ENCODE results near the gene TRIM9.
A peak's percentile ranks its signal among the peaks of the same experiment; 100 is the strongest.

The TRIM9 gene

DNA sequence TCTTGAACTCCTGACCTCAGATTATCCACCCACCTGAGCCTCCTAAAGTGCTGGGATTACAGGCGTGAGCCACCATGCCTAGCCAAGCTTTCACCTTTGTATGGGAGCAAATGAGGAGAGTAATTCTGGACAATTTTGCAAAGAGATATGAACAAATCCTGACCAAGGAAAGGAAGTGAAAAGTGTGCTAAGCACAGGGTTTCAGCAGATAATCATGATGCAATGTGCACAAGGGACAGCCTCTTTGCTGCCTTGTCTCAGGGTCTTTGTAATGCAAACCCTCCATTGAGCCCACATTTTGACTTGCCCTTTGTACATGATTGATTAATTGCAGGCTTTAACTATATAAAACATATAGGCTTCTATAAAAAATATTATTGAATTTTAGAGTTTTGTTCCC is 141.4 kb downstream of the TRIM9 start:
- TF ChIP-seq, protein P1, sequence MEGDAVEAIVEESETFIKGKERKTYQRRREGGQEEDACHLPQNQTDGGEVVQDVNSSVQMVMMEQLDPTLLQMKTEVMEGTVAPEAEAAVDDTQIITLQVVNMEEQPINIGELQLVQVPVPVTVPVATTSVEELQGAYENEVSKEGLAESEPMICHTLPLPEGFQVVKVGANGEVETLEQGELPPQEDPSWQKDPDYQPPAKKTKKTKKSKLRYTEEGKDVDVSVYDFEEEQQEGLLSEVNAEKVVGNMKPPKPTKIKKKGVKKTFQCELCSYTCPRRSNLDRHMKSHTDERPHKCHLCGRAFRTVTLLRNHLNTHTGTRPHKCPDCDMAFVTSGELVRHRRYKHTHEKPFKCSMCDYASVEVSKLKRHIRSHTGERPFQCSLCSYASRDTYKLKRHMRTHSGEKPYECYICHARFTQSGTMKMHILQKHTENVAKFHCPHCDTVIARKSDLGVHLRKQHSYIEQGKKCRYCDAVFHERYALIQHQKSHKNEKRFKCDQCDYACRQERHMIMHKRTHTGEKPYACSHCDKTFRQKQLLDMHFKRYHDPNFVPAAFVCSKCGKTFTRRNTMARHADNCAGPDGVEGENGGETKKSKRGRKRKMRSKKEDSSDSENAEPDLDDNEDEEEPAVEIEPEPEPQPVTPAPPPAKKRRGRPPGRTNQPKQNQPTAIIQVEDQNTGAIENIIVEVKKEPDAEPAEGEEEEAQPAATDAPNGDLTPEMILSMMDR (conservative IDR thresholded peaks at IDR 0.05; ENCODE audit: low read depth), result no peak
- CTCF ChIA-PET, result no interaction called here
- no peak overlapping the region for H3K27ac ChIP-seq
- DNase-seq (ENCODE audit: low spot score), result no peak
- POLR2A ChIA-PET (ENCODE audit: low non-redundant PET), result no interaction called here

DNA sequence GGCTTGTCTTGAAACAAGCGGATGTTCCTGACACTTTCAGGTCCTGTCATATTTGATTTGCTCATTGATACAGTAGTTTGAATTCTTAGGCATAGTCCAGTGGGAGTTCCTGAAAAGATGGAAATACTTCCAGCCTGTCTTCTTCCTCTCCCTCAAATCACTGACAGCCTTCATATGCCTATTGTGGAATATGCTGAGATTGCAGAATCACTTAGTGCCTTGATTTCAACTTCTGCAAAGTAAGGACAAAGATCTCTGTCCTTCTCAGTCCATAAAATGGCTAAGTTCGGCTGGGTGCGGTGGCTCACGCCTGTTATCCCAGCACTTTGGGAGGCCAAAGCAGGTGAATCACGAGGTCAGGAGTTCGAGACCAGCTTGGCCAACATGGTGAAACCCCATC is 143.9 kb downstream of the TRIM9 start:
- POLR2A ChIA-PET (ENCODE audit: low non-redundant PET), result no interaction called here
- CTCF ChIA-PET, result no interaction called here
- no peak overlapping the region for H3K27ac ChIP-seq
- TF ChIP-seq, protein P1 (conservative IDR thresholded peaks at IDR 0.05; ENCODE audit: low read depth), result no peak
- no peak for DNase-seq (ENCODE audit: low spot score)

DNA sequence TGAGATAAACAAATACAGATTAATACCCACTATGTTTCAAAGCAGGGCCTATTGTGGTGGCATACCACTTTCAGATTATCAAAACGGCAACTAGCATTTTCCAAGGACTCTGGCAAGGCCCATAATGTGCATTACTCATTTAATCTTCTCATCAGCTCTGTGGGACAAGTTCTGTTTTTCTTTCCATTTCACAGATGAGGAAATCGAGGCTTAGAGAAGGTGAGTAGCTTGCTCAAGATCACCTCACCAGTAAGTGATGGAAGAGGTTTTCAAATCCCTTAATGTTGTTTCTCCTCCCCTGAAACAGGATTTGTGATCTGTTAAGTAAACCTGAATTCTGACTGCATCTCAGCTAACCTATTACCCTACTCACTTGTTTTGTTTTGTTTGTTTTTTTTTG is 146.7 kb downstream of the TRIM9 start:
- H3K27ac ChIP-seq, result no peak overlapping the region
- TF ChIP-seq, protein P1 (conservative IDR thresholded peaks at IDR 0.05; ENCODE audit: low read depth), result no peak
- no peak for DNase-seq (ENCODE audit: low spot score)
- ChIA-PET POLR2A (ENCODE audit: low non-redundant PET) (no interaction called here), CTCF (no interaction called here)

DNA sequence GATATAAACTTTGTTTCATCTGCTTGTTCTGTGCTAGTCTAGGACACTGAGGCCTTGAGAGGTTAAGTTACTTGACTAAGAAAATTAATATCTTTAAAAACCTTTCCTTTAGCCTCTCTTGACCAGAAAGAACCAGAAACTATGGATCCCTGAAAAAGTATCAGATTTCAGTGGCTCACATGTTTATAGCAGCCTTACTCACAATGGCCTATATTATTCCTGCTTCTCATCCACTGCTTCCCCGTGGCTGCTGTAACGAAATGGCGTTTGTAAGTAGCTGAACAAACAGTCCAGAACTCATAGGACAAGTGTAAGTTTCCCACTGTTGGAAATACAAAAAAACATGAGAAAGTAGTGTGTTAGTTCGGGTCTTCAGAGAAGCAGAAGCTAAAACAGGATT is 147.5 kb downstream of the TRIM9 start:
- POLR2A ChIA-PET (ENCODE audit: low non-redundant PET), result no interaction called here
- 0 out of 2 replicates have a peak overlapping the region, but pooled peaks have one; percentile 20 for H3K27ac ChIP-seq
- CTCF ChIA-PET, result no interaction called here

DNA sequence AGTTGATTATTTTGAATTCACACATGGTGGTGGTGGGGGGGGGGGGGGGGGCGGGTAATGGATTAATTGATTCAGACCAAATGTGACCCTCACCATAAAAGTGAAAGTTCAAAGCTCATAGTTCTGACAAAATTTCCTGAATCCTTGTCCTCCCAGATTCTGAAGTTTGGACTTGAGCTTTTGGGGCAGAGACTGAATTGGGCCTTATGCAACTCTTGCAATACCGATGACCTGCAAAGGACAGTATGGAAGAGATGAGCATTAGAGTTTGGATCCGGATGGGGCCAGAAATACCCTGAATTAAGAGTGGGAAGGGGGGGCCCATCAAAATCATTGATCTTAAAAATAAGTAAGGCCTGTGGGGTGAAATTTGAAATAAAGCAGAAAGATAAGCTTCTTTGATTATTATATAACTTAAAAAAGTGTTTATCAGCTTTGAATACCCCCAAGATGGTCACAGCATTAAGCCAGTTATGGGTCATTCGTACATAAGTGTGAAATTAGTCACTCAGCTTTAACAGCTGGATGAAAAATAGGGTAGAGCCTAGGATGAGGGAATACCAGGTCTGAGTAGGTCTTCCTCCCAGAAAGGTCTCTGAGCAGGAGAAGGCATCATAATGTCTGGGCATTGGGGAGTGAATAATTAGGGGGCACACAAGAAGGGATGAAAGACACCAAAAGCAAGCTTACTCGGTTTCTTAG is 148.5 kb downstream of the TRIM9 start:
- DNase-seq (ENCODE audit: low spot score), result no peak
- ChIA-PET CTCF (interaction anchor here (1.1 kb wide), 1 partner anchor 101 kb away, joined by 5 read pairs; no protein-coding TSS in a partner anchor), POLR2A (ENCODE audit: low non-redundant PET) (no interaction called here)
- TF ChIP-seq, protein P1 (conservative IDR thresholded peaks at IDR 0.05; ENCODE audit: low read depth), result no peak
- no peak overlapping the region for H3K27ac ChIP-seq

More for the DNA sequence above, 147.5 kb downstream of the TRIM9 start:
- TF ChIP-seq, protein P1 (conservative IDR thresholded peaks at IDR 0.05; ENCODE audit: low read depth), result no peak
- no peak for DNase-seq (ENCODE audit: low spot score)

DNA sequence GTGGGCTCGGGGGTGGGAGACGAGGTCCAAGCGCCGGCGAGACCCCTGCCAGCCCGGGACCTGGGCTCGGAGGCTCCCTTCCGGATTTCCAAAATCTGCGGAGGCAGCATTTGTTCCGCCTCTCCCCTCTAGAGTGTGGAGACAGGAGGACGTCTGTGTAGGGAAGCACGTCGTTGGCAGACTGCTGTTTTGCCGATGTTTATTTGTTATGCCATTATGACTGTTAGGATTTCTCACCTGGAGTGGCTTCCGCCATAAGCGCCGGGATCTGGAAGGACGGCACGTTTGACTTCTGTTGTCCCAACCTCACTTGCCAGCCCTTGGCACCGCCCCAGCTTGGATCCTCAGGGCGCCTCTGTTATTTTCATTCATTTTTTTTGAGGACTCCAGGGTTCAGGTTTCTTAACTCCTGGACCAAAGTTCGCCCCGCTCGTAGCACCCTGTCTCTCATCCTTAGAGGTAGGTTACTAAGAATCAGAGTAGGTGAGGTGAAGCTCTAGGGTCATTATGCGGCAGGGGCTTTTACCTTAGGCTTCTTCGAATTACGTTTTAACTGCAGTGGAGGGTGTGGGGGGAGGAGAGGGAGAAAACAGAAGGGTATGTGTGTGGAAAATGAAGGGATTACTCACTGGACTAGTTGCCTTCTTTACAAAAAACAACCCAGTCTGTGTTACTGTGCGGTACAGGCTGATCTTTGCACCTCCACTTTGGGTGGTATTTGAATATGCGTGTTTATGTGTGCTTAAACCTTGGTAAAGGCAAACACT is 150.1 kb downstream of the TRIM9 start:
- POLR2A ChIA-PET (ENCODE audit: low non-redundant PET), result interaction anchor here (0.7 kb wide), 1 partner anchor 11 kb away, joined by 5 read pairs; no protein-coding TSS in a partner anchor
- peak overlapping the region; percentile 93 for H3K27ac ChIP-seq
- peak; percentile 69 for DNase-seq (ENCODE audit: low spot score)
- CTCF ChIA-PET, result interaction anchor here (0.6 to 1.4 kb wide), 5 partner anchors 25 to 689 kb away, joined by 3 to 4 read pairs (median 3); no protein-coding TSS in a partner anchor
- TF ChIP-seq, protein P1 (conservative IDR thresholded peaks at IDR 0.05; ENCODE audit: low read depth), result no peak

Data from RWPE1 (cell line).